Gastrocnemius medialis (tissue), 4 donors: ENCODE results near the gene NOL9.

ENCODE experiments used
- POLR2A ChIP-seq, 2 donors: fragments of 450-650 bp; IDR thresholded peaks; one replicate each; pipeline ENCODE4 v1.6.1; 2017; ENCODE audit warnings: antibody characterized with exemption in 2 of 2, mild to moderate bottlenecking in 2 of 2, moderate library complexity in 2 of 2
- TF ChIP-seq, protein P1 (sequence below), 5 experiments: fragments of 450-650 bp in 3 of 5; fragments of 200-600 bp in 2 of 5; sonication (generic) in 2 of 5; IDR thresholded peaks in 4 of 5; conservative IDR thresholded peaks in 1 of 5; 1 replicate in 4 of 5; 2 replicates in 1 of 5; pipeline ENCODE4 v1.5.1; 2016 to 2019; ENCODE audit warnings: antibody characterized with exemption in 5 of 5, mild to moderate bottlenecking in 3 of 5, moderate library complexity in 3 of 5

DNA sequence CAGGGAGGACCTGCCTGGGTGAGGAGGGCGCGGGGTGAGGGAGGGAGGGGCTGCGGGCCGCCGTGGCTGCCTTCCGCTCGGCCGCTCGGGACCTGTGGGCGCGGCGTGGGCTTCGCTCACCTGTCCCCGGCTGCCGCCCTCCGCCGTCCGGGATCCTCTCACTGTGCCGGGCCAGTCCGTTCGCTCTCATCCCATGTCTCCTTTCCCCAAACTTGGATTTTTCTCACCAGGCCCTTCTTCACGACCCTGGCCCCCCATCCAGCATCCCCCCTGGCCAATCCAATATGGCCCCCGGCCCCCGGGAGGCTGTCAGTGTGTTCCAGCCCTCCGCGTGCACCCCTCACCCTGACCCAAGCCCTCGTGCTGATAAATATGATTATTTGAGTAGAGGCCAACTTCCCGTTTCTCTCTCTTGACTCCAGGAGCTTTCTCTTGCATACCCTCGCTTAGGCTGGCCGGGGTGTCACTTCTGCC is 25.8 kb upstream of the NOL9 start:
- TF ChIP-seq, protein P1, sequence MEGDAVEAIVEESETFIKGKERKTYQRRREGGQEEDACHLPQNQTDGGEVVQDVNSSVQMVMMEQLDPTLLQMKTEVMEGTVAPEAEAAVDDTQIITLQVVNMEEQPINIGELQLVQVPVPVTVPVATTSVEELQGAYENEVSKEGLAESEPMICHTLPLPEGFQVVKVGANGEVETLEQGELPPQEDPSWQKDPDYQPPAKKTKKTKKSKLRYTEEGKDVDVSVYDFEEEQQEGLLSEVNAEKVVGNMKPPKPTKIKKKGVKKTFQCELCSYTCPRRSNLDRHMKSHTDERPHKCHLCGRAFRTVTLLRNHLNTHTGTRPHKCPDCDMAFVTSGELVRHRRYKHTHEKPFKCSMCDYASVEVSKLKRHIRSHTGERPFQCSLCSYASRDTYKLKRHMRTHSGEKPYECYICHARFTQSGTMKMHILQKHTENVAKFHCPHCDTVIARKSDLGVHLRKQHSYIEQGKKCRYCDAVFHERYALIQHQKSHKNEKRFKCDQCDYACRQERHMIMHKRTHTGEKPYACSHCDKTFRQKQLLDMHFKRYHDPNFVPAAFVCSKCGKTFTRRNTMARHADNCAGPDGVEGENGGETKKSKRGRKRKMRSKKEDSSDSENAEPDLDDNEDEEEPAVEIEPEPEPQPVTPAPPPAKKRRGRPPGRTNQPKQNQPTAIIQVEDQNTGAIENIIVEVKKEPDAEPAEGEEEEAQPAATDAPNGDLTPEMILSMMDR (IDR thresholded peaks at IDR 0.05 in 4 of 5, conservative IDR thresholded peaks at IDR 0.05 in 1 of 5) = no peak
- no peak for TF ChIP-seq POLR2A (IDR thresholded peaks at IDR 0.05)
